GM12872 (cell line): ENCODE measurements around the gene GAB2.

ENCODE experiments used
- CTCF ChIP-seq: IDR thresholded peaks from 3 replicates; pipeline ENCODE4 v1.5.1; 2011; ENCODE audit warnings: low read depth, mild to moderate bottlenecking, low read length, moderate library complexity; ENCODE audit not compliant: insufficient read depth

Gene GAB2

GRCh38 chr11:78408619-78409018, 9.0 kb downstream of the GAB2 start:
- no peak for TF ChIP-seq CTCF

GRCh38 chr11:78406568-78407196, 10.9 kb downstream of the GAB2 start:
- no peak for TF ChIP-seq CTCF

GRCh38 chr11:78405805-78406204, 11.8 kb downstream of the GAB2 start:
- no peak for TF ChIP-seq CTCF

- no peak for TF ChIP-seq CTCF
Observed at GRCh38 chr11:78403781-78404180, 13.8 kb downstream of the GAB2 start.

GRCh38 chr11:78402847-78403246, 14.8 kb downstream of the GAB2 start:
- no peak for TF ChIP-seq CTCF

- no peak for TF ChIP-seq CTCF
Observed at GRCh38 chr11:78400702-78401101, 16.9 kb downstream of the GAB2 start.

GRCh38 chr11:78400116-78400515, 17.5 kb downstream of the GAB2 start:
- TF ChIP-seq CTCF = no peak

GRCh38 chr11:78399136-78399535, 18.5 kb downstream of the GAB2 start:
- no peak for TF ChIP-seq CTCF
